Neural cell (in vitro differentiated cells): ENCODE results near the gene CERS3. TPM values are rescaled to one million over a fixed set of nuclear protein-coding genes. Genes with fewer than 3 reads are reported as not detected.

Experiments
- H2AFZ ChIP-seq: fragments of 200-600, 300-800 bp; sonication (generic), shearing (Covaris generic); 2 replicates; pipeline ENCODE4 v1.6.0; 2014; ENCODE audit warnings: low read depth, mild to moderate bottlenecking, antibody characterized with exemption, low read length, moderate library complexity
- H3F3A ChIP-seq: fragments of 200-600 bp; shearing (Covaris generic); 2 replicates; pipeline ENCODE4 v1.6.1; 2016; ENCODE audit warnings: mild to moderate bottlenecking, moderate library complexity, mixed read lengths, antibody characterized with exemption, low read length; ENCODE audit not compliant: insufficient read depth, poor library complexity, severe bottlenecking
- H3K27ac ChIP-seq: fragments of 200-600, 300-800 bp; sonication (generic), shearing (Covaris generic); 2 replicates; pipeline ENCODE4 v1.5.1; 2014; ENCODE audit warnings: mild to moderate bottlenecking, low read length, moderate library complexity
- H3K27me3 ChIP-seq: fragments of 300-800, 200-600 bp; sonication (generic), shearing (Covaris generic); 2 replicates; pipeline ENCODE4 v1.6.0; 2014; ENCODE audit warnings: mild to moderate bottlenecking, low read depth, low read length, moderate library complexity; ENCODE audit not compliant: insufficient read depth
- H3K36me3 ChIP-seq: fragments of 300-800, 200-600 bp; sonication (generic), shearing (Covaris generic); 2 replicates; pipeline ENCODE4 v1.5.1; 2014; ENCODE audit warnings: mild to moderate bottlenecking, antibody characterized with exemption, low read length, moderate library complexity; ENCODE audit not compliant: insufficient read depth
- H3K4me2 ChIP-seq: fragments of 300-800, 200-600 bp; sonication (generic), shearing (Covaris generic); 2 replicates; pipeline ENCODE4 v1.6.0; 2014; ENCODE audit warnings: mild to moderate bottlenecking, low read length
- H3K4me3 ChIP-seq: fragments of 300-800, 200-600 bp; sonication (generic), shearing (Covaris generic); 2 replicates; pipeline ENCODE4 v1.5.1; 2014; ENCODE audit warnings: mild to moderate bottlenecking, low read length, moderate library complexity
- H3K79me2 ChIP-seq: fragments of 200-600 bp; shearing (Covaris generic); replicated peaks from 2 replicates; pipeline ENCODE4 v1.6.0; 2014; ENCODE audit warnings: mild to moderate bottlenecking, low read length, moderate library complexity; ENCODE audit not compliant: insufficient read depth
- H3K9ac ChIP-seq: fragments of 300-800, 200-600 bp; sonication (generic), shearing (Covaris generic); 2 replicates; pipeline ENCODE4 v1.6.1; 2016; ENCODE audit warnings: mild to moderate bottlenecking, low read length, mixed read lengths
- H3K9me2 ChIP-seq: fragments of 200-600 bp; shearing (Covaris generic); 2 replicates; pipeline ENCODE4 v1.6.1; 2016; ENCODE audit warnings: mild to moderate bottlenecking, low read length, mixed read lengths; ENCODE audit not compliant: insufficient read depth
- H3K9me3 ChIP-seq: fragments of 200-600, 300-800 bp; sonication (generic), shearing (Covaris generic); 2 replicates; pipeline ENCODE4 v1.6.1; 2016; ENCODE audit warnings: mild to moderate bottlenecking, mixed run types, low read length, moderate library complexity, mixed read lengths
- H4K20me1 ChIP-seq: fragments of 200-600 bp; shearing (Covaris generic); 2 replicates; pipeline ENCODE4 v1.6.1; 2016; ENCODE audit warnings: mild to moderate bottlenecking, mixed run types; ENCODE audit not compliant: insufficient read depth
- EP300 ChIP-seq: fragments of 450-650 bp; conservative IDR thresholded peaks from 2 replicates; pipeline ENCODE4 v1.6.1; 2014; ENCODE audit warnings: antibody characterized with exemption, mild to moderate bottlenecking, moderate library complexity; ENCODE audit not compliant: poor library complexity, severe bottlenecking
- EZH2 ChIP-seq: fragments of 200-600, 300-800 bp; shearing (Covaris generic), sonication (generic); IDR thresholded peaks from 2 replicates; pipeline ENCODE4 v1.6.1; 2014; ENCODE audit warnings: antibody characterized with exemption, low read length, borderline replicate concordance, mild to moderate bottlenecking; ENCODE audit not compliant: insufficient read depth, poor library complexity, severe bottlenecking
- MXI1 ChIP-seq: fragments of 450-650 bp; conservative IDR thresholded peaks from 2 replicates; pipeline ENCODE4 v1.6.1; 2014; ENCODE audit warnings: antibody characterized with exemption, mild to moderate bottlenecking; ENCODE audit not compliant: poor library complexity, severe bottlenecking
- POLR2AphosphoS5 ChIP-seq: IDR thresholded peaks from 2 replicates; pipeline ENCODE4 v1.6.1; 2012
- RAD21 ChIP-seq: fragments of 450-650 bp; conservative IDR thresholded peaks from 2 replicates; pipeline ENCODE4 v1.6.1; 2014; ENCODE audit warnings: antibody characterized with exemption, mild to moderate bottlenecking, moderate library complexity
- SMC3 ChIP-seq: fragments of 450-650 bp; conservative IDR thresholded peaks from 2 replicates; pipeline ENCODE4 v1.6.1; 2014; ENCODE audit warnings: antibody characterized with exemption, mild to moderate bottlenecking, moderate library complexity; ENCODE audit not compliant: poor library complexity
- TAF1 ChIP-seq: IDR thresholded peaks from 2 replicates; pipeline ENCODE4 v1.6.1; 2012; ENCODE audit warnings: low read depth
- polyA plus RNA-seq: library from polyadenylated mRNA; depleted of rRNA; stranded (reverse); fragments of >200 nt; gene quantifications from 2 replicates; pipeline ENCODE4 v1.2.3, GENCODE V29; 2014
- TF ChIP-seq, protein P1 (sequence below): IDR thresholded peaks from 2 replicates; pipeline ENCODE4 v1.6.1; 2012; ENCODE audit warnings: borderline replicate concordance
- TF ChIP-seq, protein P2 (sequence below): fragments of 450-650 bp; IDR thresholded peaks from 2 replicates; pipeline ENCODE4 v1.5.1; 2014; ENCODE audit warnings: antibody characterized with exemption, mild to moderate bottlenecking, moderate library complexity; ENCODE audit not compliant: poor library complexity, severe bottlenecking

Gene CERS3
- polyA plus RNA-seq, 1 donor from 2014 or later, result 0.27 TPM

- no peaks in the 10 kb centered on the region for H3F3A ChIP-seq
- H3K79me2 ChIP-seq, result no peaks in the 10 kb centered on the region
- no peaks in the 10 kb centered on the region for H3K9me2 ChIP-seq
- H3K4me2 ChIP-seq, result no peak overlapping the region
- no peaks in the 10 kb centered on the region for H3K27me3 ChIP-seq
- no peak overlapping the region for H2AFZ ChIP-seq
- no peak overlapping the region for H3K9ac ChIP-seq
- TF ChIP-seq, protein P1, sequence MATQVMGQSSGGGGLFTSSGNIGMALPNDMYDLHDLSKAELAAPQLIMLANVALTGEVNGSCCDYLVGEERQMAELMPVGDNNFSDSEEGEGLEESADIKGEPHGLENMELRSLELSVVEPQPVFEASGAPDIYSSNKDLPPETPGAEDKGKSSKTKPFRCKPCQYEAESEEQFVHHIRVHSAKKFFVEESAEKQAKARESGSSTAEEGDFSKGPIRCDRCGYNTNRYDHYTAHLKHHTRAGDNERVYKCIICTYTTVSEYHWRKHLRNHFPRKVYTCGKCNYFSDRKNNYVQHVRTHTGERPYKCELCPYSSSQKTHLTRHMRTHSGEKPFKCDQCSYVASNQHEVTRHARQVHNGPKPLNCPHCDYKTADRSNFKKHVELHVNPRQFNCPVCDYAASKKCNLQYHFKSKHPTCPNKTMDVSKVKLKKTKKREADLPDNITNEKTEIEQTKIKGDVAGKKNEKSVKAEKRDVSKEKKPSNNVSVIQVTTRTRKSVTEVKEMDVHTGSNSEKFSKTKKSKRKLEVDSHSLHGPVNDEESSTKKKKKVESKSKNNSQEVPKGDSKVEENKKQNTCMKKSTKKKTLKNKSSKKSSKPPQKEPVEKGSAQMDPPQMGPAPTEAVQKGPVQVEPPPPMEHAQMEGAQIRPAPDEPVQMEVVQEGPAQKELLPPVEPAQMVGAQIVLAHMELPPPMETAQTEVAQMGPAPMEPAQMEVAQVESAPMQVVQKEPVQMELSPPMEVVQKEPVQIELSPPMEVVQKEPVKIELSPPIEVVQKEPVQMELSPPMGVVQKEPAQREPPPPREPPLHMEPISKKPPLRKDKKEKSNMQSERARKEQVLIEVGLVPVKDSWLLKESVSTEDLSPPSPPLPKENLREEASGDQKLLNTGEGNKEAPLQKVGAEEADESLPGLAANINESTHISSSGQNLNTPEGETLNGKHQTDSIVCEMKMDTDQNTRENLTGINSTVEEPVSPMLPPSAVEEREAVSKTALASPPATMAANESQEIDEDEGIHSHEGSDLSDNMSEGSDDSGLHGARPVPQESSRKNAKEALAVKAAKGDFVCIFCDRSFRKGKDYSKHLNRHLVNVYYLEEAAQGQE, result no peak
- TF ChIP-seq EZH2 (no peak), TAF1 (no peak), EP300 (no peak), RAD21 (no peak), MXI1 (no peak)
- H3K9me3 ChIP-seq, result no peaks in the 10 kb centered on the region
- no peak overlapping the region for H3K27ac ChIP-seq
- H4K20me1 ChIP-seq, result no peaks in the 10 kb centered on the region
- H3K4me3 ChIP-seq, result no peak overlapping the region
- H3K36me3 ChIP-seq, result no peaks in the 10 kb centered on the region
Observed at GRCh38 chr15:100531204-100531603, 2.5 kb upstream of the CERS3 start.

DNA sequence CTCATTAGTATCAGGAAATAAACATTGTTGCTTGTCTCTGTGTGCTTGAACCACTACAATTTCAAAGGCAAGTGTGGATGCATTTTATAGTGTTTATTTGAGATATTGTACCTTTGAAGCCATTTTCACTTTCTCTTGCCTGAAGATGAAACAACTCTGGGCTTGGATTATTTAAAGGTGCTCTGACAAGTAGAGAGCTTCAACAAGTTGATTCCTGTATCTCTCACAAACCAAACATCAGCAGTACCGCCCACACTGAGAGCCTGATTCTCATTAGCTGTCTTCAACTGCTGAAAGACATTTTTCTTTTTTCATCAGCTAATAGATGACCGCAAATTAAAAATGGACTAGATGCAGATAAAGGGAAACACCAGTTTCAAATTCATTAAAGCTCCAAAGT is 806 bp upstream of the CERS3 start:
- Histone ChIP-seq H3K9ac (no peak overlapping the region), H3K27me3 (no peaks in the 10 kb centered on the region), H3F3A (no peaks in the 10 kb centered on the region), H2AFZ (no peak overlapping the region), H3K4me2 (no peak overlapping the region), H3K4me3 (no peak overlapping the region), H3K9me3 (no peaks in the 10 kb centered on the region), H3K27ac (no peak overlapping the region), H3K9me2 (no peaks in the 10 kb centered on the region), H4K20me1 (no peaks in the 10 kb centered on the region), H3K36me3 (no peaks in the 10 kb centered on the region), H3K79me2 (no peaks in the 10 kb centered on the region)
- no peak for TF ChIP-seq POLR2AphosphoS5
- no peak for TF ChIP-seq EZH2
- TF ChIP-seq, protein P1, result no peak
- TF ChIP-seq MXI1, result no peak
- TF ChIP-seq, protein P2, sequence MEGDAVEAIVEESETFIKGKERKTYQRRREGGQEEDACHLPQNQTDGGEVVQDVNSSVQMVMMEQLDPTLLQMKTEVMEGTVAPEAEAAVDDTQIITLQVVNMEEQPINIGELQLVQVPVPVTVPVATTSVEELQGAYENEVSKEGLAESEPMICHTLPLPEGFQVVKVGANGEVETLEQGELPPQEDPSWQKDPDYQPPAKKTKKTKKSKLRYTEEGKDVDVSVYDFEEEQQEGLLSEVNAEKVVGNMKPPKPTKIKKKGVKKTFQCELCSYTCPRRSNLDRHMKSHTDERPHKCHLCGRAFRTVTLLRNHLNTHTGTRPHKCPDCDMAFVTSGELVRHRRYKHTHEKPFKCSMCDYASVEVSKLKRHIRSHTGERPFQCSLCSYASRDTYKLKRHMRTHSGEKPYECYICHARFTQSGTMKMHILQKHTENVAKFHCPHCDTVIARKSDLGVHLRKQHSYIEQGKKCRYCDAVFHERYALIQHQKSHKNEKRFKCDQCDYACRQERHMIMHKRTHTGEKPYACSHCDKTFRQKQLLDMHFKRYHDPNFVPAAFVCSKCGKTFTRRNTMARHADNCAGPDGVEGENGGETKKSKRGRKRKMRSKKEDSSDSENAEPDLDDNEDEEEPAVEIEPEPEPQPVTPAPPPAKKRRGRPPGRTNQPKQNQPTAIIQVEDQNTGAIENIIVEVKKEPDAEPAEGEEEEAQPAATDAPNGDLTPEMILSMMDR, result no peak
- no peak for TF ChIP-seq SMC3
- TF ChIP-seq EP300, result no peak
- TF ChIP-seq TAF1, result no peak
- no peak for TF ChIP-seq RAD21
